AG09319 (cell line): Measurements from ENCODE around the gene PCDHA1.
"Not testable (repeated sequence)": the region's sequence is repeated elsewhere in the genome, so short reads cannot be mapped to it uniquely, and the experiment has no call there.

Experiments used
- DNase-seq: peaks from one replicate; pipeline ENCODE4 v3.0.0-alpha.2; 2010; ENCODE audit warnings: low read depth; ENCODE audit errors: extremely low read depth
- CTCF ChIP-seq: IDR thresholded peaks from 2 replicates; pipeline ENCODE4 v1.5.1; 2011; ENCODE audit warnings: low read depth, mild to moderate bottlenecking, inconsistent platforms, low read length, moderate library complexity

PCDHA1 gene

GRCh38 chr5:140785905-140786686 lies at the start of gene PCDHA1:
TSS of gene PCDHA1 (plus strand) at chr5:140786140.
- no peak for DNase-seq
- no peak for TF ChIP-seq CTCF

GRCh38 chr5:140737486-140737885 lies 48.5 kb upstream of the PCDHA1 start:
- TF ChIP-seq CTCF = no peak
- DNase-seq = no peak

- no peak for TF ChIP-seq CTCF
- no peak for DNase-seq
Observed at GRCh38 chr5:140741967-140742366, 44.0 kb upstream of the PCDHA1 start.

- no peak for DNase-seq
- TF ChIP-seq CTCF = no peak
Observed at GRCh38 chr5:140753561-140753960, 32.4 kb upstream of the PCDHA1 start.

GRCh38 chr5:140764177-140764973 lies 21.6 kb upstream of the PCDHA1 start:
- TF ChIP-seq CTCF = no peak
- DNase-seq = no peak

GRCh38 chr5:140767444-140767843 lies 18.5 kb upstream of the PCDHA1 start:
- TF ChIP-seq CTCF = no peak
- no peak for DNase-seq

- no peak for DNase-seq
Observed at GRCh38 chr5:140780512-140780911, 5.4 kb upstream of the PCDHA1 start.

GRCh38 chr5:140787422-140787821 lies 1.5 kb downstream of the PCDHA1 start:
- not testable (repeated sequence) for DNase-seq

More at GRCh38 chr5:140780512-140780911, 5.4 kb upstream of the PCDHA1 start:
- TF ChIP-seq CTCF = no peak

GRCh38 chr5:140787849-140788504 lies 2.0 kb downstream of the PCDHA1 start:
- DNase-seq = not testable (repeated sequence)
